Spinal cord (tissue), 10 donors: Measurements from ENCODE around the gene TEX2. TPM values are rescaled to one million over a fixed set of nuclear protein-coding genes. Genes with fewer than 3 reads are reported as not detected.

Experiments used
- DNase-seq, 6 donors: peaks; one replicate each; pipeline versions ENCODE4 v3.0.0 to v3.0.0-alpha.2; 2013 to 2015; ENCODE audit warnings: low spot score in 6 of 6, low read depth in 4 of 6
- H3K27ac ChIP-seq: one replicate; pipeline ENCODE4 v1.5.1; 2013; ENCODE audit warnings: low read depth, low read length, control low read depth
- H3K27me3 ChIP-seq: one replicate; pipeline ENCODE4 v1.6.1; 2013; ENCODE audit warnings: low read length; ENCODE audit not compliant: control insufficient read depth, insufficient read depth
- H3K36me3 ChIP-seq: one replicate; pipeline ENCODE4 v1.6.1; 2013; ENCODE audit warnings: low read length; ENCODE audit not compliant: control insufficient read depth, insufficient read depth
- H3K4me1 ChIP-seq: one replicate; pipeline ENCODE4 v1.6.1; 2013; ENCODE audit warnings: low read length; ENCODE audit not compliant: control insufficient read depth, insufficient read depth
- H3K4me3 ChIP-seq: one replicate; pipeline ENCODE4 v1.5.1; 2013; ENCODE audit warnings: low read depth, low read length, control low read depth
- H3K9me3 ChIP-seq: one replicate; pipeline ENCODE4 v1.6.1; 2013; ENCODE audit warnings: low read length; ENCODE audit not compliant: control insufficient read depth, insufficient read depth
- WGBS: methylation state at CpG from one replicate; pipeline ENCODE4 v1.1.5; 2013; ENCODE audit warnings: missing lambda C conversion rate; ENCODE audit not compliant: insufficient coverage; 5-methylcytosine and 5-hydroxymethylcytosine counted together
- polyA plus RNA-seq, 2 donors: library from polyadenylated mRNA; unstranded; fragments of 120-200 nt; gene quantifications; one replicate each; pipeline ENCODE4 v1.2.1, GENCODE V29; 2013; ENCODE audit not compliant: insufficient read length in 2 of 2
- total RNA-seq, 2 donors: library from RNA; depleted of rRNA in 1 of 2; stranded (reverse); fragments of 120-200 nt in 1 of 2; fragments of >200 nt in 1 of 2; gene quantifications; one replicate each; pipeline versions ENCODE4 v1.2.3 to v1.2.4, GENCODE V29; 2013 to 2014
- donor health status: healthy.

Gene TEX2
- total and polyA plus RNA-seq, 4 donors: 35.4 to 54.9 (median 38.5) TPM

- Histone ChIP-seq H3K9me3 (no peaks in the 10 kb centered on the region), H3K4me3 (no peak overlapping the region), H3K36me3 (peaks cover 8% of the 10 kb centered on the region), H3K4me1 (peaks cover 21% of the 10 kb centered on the region), H3K27ac (no peak overlapping the region), H3K27me3 (no peaks in the 10 kb centered on the region)
- DNase-seq: no peak
- 64% methylated on average over 3 of the region's 3 CpGs for WGBS
Measured at GRCh38 chr17:64218066-64218465, 45.0 kb downstream of the TEX2 start.

DNA sequence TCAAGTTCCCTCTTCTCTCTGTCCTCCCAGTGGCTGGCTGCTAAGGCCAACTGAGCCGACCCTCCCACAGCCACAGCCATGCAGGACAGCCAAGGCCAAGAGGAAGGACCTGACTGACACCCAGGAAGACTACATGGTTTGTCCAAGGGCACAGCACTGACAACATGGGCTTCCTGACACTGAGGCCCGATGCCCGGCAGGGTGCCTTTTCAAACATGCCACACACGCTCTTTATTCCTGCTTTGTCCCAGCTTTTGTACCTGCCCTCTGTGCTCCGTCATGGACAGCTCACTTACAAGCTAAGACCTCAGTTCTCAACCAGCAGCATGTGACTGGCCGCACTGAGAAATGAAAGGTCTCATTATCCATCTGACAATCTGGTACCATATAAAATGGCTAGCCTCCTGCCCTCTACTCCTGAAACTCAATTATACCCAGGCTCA lies 45.8 kb downstream of the TEX2 start:
- Histone ChIP-seq H3K36me3 (peaks cover 11% of the 10 kb centered on the region), H3K27me3 (no peaks in the 10 kb centered on the region), H3K27ac (peak overlapping the region; percentile 75), H3K4me1 (peaks cover 21% of the 10 kb centered on the region), H3K4me3 (no peak overlapping the region), H3K9me3 (no peaks in the 10 kb centered on the region)
- DNase-seq: no peak
- 74% methylated on average over 6 of the region's 6 CpGs for WGBS

DNA sequence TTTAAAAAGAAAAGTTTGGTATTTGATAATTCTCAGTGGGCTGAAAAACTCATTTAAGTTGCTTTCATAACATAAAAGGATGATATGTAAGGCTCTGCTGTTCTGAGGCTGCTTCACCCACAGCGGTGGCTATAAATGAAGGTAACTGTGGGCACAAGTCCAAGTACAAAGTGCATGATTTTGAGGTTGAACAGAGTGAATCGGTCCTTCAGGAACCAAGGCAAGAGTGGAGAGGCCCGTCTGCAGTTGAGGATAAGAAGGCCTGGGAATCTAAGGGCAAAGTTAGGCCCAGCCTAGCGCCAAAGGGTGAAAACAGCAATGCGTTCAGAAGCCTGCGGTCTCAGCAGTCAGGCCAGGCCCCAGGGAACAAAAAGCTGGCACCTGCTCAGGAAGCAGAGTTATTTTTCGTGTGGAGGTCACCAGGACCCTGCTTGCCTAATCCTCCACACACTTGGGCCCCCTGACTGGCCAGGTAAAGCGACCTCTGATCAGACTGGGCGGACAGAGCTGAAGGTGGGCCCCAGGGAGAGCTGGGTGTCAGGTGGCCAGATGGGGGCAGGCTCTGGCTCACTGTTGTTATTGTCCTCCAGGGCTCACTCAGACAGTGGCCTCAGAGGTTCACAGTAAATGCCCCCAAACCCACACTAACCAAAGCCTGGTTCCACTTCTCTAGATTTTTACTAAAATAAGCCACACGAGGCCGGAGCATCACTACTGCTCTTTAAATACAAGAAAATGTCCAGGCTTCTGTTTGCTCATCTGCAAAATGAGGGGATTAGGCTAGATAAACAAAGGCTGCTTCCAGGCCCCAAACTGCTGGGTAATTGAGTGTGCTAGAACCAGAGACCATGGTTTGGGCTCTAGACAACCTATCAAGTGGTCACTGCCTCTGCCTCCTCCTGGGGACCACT lies 46.5 kb downstream of the TEX2 start:
- Histone ChIP-seq H3K4me3 (no peak overlapping the region), H3K27ac (peak overlapping the region; percentile 75), H3K27me3 (no peaks in the 10 kb centered on the region), H3K36me3 (peaks cover 11% of the 10 kb centered on the region), H3K9me3 (no peaks in the 10 kb centered on the region), H3K4me1 (peaks cover 21% of the 10 kb centered on the region)
- 76% methylated on average over 8 of the region's 11 CpGs for WGBS
- DNase-seq: peak in 2 of 6 donors; percentile 29 to 75

DNA sequence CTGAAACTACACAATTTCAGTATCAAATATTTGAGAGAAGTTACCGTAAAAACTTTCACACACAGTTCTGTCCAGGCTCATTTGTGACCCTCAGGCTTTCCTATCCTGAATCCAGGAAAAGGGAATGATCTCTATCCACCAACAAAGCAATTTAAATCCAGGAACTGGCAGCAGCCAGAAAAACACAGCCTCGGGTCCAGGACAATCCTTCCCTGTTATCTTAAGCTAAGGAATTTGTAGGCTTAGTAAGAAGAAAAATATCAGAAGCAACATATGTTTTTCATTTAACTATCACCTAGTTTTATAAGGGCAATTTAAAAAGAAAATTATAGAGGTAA lies 47.1 kb downstream of the TEX2 start:
- H3K27ac ChIP-seq: peak overlapping the region; percentile 75
- peaks cover 11% of the 10 kb centered on the region for H3K36me3 ChIP-seq
- 80% methylated on average over 1 of the region's 2 CpGs for WGBS
- H3K27me3 ChIP-seq: no peaks in the 10 kb centered on the region
- no peaks in the 10 kb centered on the region for H3K9me3 ChIP-seq
- H3K4me1 ChIP-seq: peaks cover 21% of the 10 kb centered on the region
- H3K4me3 ChIP-seq: no peak overlapping the region
- DNase-seq: peak in 1 of 6 donors; percentile 32

GRCh38 chr17:64214950-64215349 lies 48.1 kb downstream of the TEX2 start:
- H3K4me3 ChIP-seq: no peak overlapping the region
- WGBS: 94% methylated on average over 4 of the region's 4 CpGs
- no peaks in the 10 kb centered on the region for H3K9me3 ChIP-seq
- H3K4me1 ChIP-seq: peaks cover 21% of the 10 kb centered on the region
- H3K27me3 ChIP-seq: no peaks in the 10 kb centered on the region
- peaks cover 11% of the 10 kb centered on the region for H3K36me3 ChIP-seq
- DNase-seq: no peak
- no peak overlapping the region for H3K27ac ChIP-seq

GRCh38 chr17:64213995-64214811 lies 48.9 kb downstream of the TEX2 start:
- H3K27me3 ChIP-seq: no peaks in the 10 kb centered on the region
- DNase-seq: peak in 3 of 6 donors; percentile 20 to 94 (median 27)
- H3K27ac ChIP-seq: no peak overlapping the region
- H3K4me1 ChIP-seq: peaks cover 21% of the 10 kb centered on the region
- no peaks in the 10 kb centered on the region for H3K9me3 ChIP-seq
- WGBS: 71% methylated on average over 11 of the region's 14 CpGs
- H3K4me3 ChIP-seq: no peak overlapping the region
- peaks cover 11% of the 10 kb centered on the region for H3K36me3 ChIP-seq

- Histone ChIP-seq H3K4me1 (peaks cover 15% of the 10 kb centered on the region), H3K27me3 (no peaks in the 10 kb centered on the region), H3K9me3 (no peaks in the 10 kb centered on the region), H3K4me3 (no peak overlapping the region), H3K27ac (no peak overlapping the region), H3K36me3 (peaks cover 11% of the 10 kb centered on the region)
- WGBS: no CpG with 5 or more reads among the region's 2 CpGs
- no peak for DNase-seq
Measured at GRCh38 chr17:64212122-64212521, 50.9 kb downstream of the TEX2 start.

DNA sequence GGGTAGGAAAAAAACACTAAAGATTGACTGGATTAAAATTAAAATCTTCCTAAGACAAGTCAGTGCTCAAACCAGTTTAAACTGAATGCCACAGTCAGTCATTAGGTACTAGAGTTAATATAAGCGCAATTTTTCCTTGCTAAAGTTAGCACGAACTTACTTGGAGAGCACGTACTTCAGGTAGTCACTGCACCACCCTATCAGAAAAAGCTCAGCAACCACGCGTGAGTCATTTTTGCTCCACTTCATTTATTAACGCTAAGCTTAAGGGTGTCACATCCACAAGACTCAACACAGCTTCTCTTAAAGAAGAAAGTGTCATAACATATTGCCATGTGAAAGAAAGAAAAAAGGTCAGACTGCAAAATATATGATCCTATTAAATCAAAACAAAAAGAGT lies 53.1 kb downstream of the TEX2 start:
- Histone ChIP-seq H3K4me3 (no peak overlapping the region), H3K27ac (no peak overlapping the region), H3K36me3 (peaks cover 11% of the 10 kb centered on the region), H3K27me3 (no peaks in the 10 kb centered on the region), H3K4me1 (peaks cover 5% of the 10 kb centered on the region), H3K9me3 (no peaks in the 10 kb centered on the region)
- DNase-seq: no peak
- whole genome bisulfite sequencing: 60% methylated on average over 1 of the region's 6 CpGs

GRCh38 chr17:64209356-64209941 lies 53.6 kb downstream of the TEX2 start:
- Histone ChIP-seq H3K4me1 (peaks cover 5% of the 10 kb centered on the region), H3K4me3 (no peak overlapping the region), H3K27me3 (no peaks in the 10 kb centered on the region), H3K27ac (no peak overlapping the region), H3K9me3 (no peaks in the 10 kb centered on the region), H3K36me3 (peaks cover 11% of the 10 kb centered on the region)
- 80% methylated on average over 1 of the region's 5 CpGs for WGBS
- no peak for DNase-seq
